GM21526 (cell line): Measurements from ENCODE around the gene S100A1.

Experiments
- ATAC-seq: cut with Tn5 transposase; IDR thresholded peaks from one replicate; pipeline ENCODE4 v1.9.1; 2021; ENCODE audit warnings: moderate library complexity; ENCODE audit not compliant: unreplicated experiment, low FRiP score

S100A1 gene

GRCh38 chr1:153609585-153609907 lies 18.7 kb upstream of the S100A1 start:
- ATAC-seq = no peak

- no peak for ATAC-seq
These were observed 17.9 kb upstream of the S100A1 start for GRCh38 chr1:153610334-153610733.

- ATAC-seq = no peak
These were observed 17.4 kb upstream of the S100A1 start for GRCh38 chr1:153610811-153611301.

GRCh38 chr1:153611356-153611755 lies 16.9 kb upstream of the S100A1 start:
- ATAC-seq = no peak

- no peak for ATAC-seq
These were observed 16.0 kb upstream of the S100A1 start for GRCh38 chr1:153612111-153612754.

- no peak for ATAC-seq
These were observed 15.4 kb upstream of the S100A1 start, which contains the start of gene S100A16 for GRCh38 chr1:153612755-153613331. Gene S100A16 (minus strand): TSS chr1:153613137. CDS start chr1:153608151, 4,986 bp downstream.

- ATAC-seq = no peak
These were observed 14.8 kb upstream of the S100A1 start for GRCh38 chr1:153613406-153613805.

GRCh38 chr1:153614189-153614900 lies 13.9 kb upstream of the S100A1 start:
- ATAC-seq = no peak

GRCh38 chr1:153614906-153615305 lies 13.3 kb upstream of the S100A1 start:
- no peak for ATAC-seq

- no peak for ATAC-seq
These were observed 12.8 kb upstream of the S100A1 start for GRCh38 chr1:153615406-153615805.

- ATAC-seq = no peak
These were observed 11.9 kb upstream of the S100A1 start, which contains the start of gene S100A14 for GRCh38 chr1:153616144-153616916. Gene S100A14 (minus strand): TSS chr1:153616325. CDS start chr1:153615858, 467 bp downstream.

- ATAC-seq = no peak
These were observed 11.3 kb upstream of the S100A1 start for GRCh38 chr1:153616917-153617311.

GRCh38 chr1:153617663-153618062 lies 10.6 kb upstream of the S100A1 start:
- ATAC-seq = no peak

GRCh38 chr1:153619171-153619570 lies 9.1 kb upstream of the S100A1 start:
- no peak for ATAC-seq

GRCh38 chr1:153623101-153623500 lies 5.1 kb upstream of the S100A1 start:
- ATAC-seq = no peak

- ATAC-seq = no peak
These were observed 3.1 kb upstream of the S100A1 start for GRCh38 chr1:153624965-153625611.

- no peak for ATAC-seq
These were observed 1.7 kb upstream of the S100A1 start for GRCh38 chr1:153626477-153626903.

- ATAC-seq = no peak
These were observed 1.1 kb upstream of the S100A1 start, which contains the start of gene S100A13 for GRCh38 chr1:153626904-153627714. Gene S100A13 (minus strand): TSS chr1:153627505. CDS start chr1:153626472, 1,033 bp downstream.

- no peak for ATAC-seq
These were observed 556 bp downstream of the S100A1 start for GRCh38 chr1:153628638-153629342.
